Spleen (tissue), 7 donors: ENCODE results near the gene FRMPD3.

Experiments used
- POLR2A ChIP-seq, 3 donors: fragments of 450-650 bp; IDR thresholded peaks; one replicate each; pipeline ENCODE4 v1.5.1; 2017; ENCODE audit warnings: antibody characterized with exemption in 3 of 3, mild to moderate bottlenecking in 1 of 3
- TF ChIP-seq, protein P1 (sequence below), 11 experiments: fragments of 200-600 bp in 7 of 11; fragments of 450-650 bp in 4 of 11; sonication (generic) in 4 of 11; IDR thresholded peaks in 8 of 11; conservative IDR thresholded peaks in 3 of 11; 1 replicate in 7 of 11; 2 replicates in 4 of 11; pipeline versions ENCODE4 v1.4.0 to v1.8.0; 2016 to 2021; ENCODE audit warnings: antibody characterized with exemption in 11 of 11, inconsistent platforms in 4 of 11, mild to moderate bottlenecking in 1 of 11
- donor health status: DM: no; HTN: no; CAD: no; lungs with moderate emphysema.
- donor health status: DM: no; HTN: no; CAD: no.
- donor health status: DM: no; HTN: no; CAD: no.

DNA sequence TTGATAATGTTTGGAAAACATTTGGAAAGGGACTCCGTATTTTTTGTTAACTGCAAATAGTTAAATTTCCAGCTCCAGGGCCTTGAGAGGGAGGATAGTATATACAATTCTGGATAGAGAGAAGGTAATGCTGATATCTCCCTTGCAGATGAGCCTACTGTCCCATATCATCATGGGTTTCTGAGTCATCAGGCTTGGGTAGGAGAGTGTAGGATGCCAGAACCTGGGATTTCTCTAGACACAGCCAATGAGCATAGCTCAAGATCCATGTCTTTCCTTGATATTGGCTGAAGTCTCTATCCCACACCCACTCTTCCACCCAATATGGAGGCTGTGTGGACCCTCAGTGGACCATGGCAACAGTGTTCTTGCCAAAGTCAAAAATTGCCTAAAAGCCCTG lies 7.8 kb downstream of the FRMPD3 start:
- TF ChIP-seq, protein P1, sequence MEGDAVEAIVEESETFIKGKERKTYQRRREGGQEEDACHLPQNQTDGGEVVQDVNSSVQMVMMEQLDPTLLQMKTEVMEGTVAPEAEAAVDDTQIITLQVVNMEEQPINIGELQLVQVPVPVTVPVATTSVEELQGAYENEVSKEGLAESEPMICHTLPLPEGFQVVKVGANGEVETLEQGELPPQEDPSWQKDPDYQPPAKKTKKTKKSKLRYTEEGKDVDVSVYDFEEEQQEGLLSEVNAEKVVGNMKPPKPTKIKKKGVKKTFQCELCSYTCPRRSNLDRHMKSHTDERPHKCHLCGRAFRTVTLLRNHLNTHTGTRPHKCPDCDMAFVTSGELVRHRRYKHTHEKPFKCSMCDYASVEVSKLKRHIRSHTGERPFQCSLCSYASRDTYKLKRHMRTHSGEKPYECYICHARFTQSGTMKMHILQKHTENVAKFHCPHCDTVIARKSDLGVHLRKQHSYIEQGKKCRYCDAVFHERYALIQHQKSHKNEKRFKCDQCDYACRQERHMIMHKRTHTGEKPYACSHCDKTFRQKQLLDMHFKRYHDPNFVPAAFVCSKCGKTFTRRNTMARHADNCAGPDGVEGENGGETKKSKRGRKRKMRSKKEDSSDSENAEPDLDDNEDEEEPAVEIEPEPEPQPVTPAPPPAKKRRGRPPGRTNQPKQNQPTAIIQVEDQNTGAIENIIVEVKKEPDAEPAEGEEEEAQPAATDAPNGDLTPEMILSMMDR (IDR thresholded peaks at IDR 0.05 in 8 of 11, conservative IDR thresholded peaks at IDR 0.05 in 3 of 11) = no peak
- TF ChIP-seq POLR2A (IDR thresholded peaks at IDR 0.05) = no peak
